ENCODE results near the gene ZBTB16. TPM values are rescaled to one million over a fixed set of nuclear protein-coding genes. Genes with fewer than 3 reads are reported as not detected.

ZBTB16 gene
- total RNA-seq, 1 donor from 2014 or later, result 0.17 TPM

DNA sequence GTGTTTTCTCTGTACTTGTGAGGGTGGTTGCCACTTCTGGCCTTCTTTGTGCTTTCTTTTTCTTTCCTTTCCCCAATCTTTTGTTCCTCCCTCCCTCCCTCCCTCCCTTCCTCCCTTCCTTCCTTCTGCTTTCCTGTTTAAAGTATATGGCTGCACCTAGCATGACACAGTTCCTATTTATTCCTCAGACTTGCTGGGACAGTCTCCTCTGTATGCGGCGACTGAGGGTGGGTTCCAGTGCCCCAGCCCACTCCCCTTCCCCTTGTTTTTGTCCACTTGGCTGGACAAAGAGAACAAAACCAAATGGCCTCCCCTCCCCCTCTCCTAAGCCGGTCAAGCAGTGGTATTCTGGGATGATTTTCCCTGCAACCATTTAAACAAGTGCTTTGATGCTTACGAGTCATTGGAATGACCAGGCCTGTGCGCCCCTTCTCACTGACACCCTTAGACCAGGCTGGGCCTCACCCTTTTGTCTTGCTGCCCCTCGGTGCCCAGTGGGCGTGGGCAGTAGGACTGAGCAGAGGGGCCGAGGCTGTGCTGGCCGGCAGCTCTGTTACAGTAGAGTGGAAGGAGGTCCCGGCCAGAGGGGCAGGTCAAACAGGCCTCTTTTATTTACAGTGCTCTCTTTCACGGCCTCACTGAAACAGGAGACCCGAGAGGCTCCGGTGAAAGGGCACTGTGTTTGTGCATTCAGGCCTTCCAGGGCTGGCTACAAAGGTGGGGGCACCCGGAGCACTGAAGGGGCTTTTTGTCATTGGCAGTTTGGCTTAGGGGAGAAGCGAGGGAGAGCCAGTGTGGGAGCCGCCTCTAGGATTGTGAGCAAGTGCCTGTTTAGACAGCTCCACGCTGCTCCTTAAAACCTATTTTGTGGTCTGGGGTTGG lies 32.2 kb downstream of the ZBTB16 start:
- DNase-seq (ENCODE audit: low read depth), result no peak
- TF ChIP-seq, protein P1, sequence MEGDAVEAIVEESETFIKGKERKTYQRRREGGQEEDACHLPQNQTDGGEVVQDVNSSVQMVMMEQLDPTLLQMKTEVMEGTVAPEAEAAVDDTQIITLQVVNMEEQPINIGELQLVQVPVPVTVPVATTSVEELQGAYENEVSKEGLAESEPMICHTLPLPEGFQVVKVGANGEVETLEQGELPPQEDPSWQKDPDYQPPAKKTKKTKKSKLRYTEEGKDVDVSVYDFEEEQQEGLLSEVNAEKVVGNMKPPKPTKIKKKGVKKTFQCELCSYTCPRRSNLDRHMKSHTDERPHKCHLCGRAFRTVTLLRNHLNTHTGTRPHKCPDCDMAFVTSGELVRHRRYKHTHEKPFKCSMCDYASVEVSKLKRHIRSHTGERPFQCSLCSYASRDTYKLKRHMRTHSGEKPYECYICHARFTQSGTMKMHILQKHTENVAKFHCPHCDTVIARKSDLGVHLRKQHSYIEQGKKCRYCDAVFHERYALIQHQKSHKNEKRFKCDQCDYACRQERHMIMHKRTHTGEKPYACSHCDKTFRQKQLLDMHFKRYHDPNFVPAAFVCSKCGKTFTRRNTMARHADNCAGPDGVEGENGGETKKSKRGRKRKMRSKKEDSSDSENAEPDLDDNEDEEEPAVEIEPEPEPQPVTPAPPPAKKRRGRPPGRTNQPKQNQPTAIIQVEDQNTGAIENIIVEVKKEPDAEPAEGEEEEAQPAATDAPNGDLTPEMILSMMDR (conservative IDR thresholded peaks at IDR 0.05; ENCODE audit: low read depth, low read length), result no peak
- H3K4me3 ChIP-seq (ENCODE audit: low read depth, low read length), result no peak overlapping the region

DNA sequence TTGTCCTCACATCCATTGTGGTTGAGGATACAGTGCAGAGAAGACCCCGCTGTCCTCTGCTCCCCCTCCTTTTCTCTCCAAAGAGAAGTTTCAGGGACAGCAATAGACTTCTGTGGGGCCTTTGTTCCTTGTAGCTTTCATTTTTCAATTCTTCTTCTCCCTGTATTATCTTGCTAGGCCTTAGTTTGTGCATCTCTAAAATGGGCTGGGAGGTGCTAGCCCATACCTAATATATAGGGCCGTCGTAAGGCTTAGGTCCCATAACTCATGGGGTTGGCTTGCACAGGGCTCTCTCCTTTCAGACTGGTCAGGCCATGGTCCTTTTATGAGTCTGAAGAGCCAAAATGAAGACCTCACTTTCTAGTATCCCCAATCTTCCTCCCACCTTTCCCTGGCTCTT lies 33.0 kb downstream of the ZBTB16 start:
- H3K4me3 ChIP-seq (ENCODE audit: low read depth, low read length), result no peak overlapping the region
- TF ChIP-seq, protein P1 (conservative IDR thresholded peaks at IDR 0.05; ENCODE audit: low read depth, low read length), result no peak
- no peak for DNase-seq (ENCODE audit: low read depth)

DNA sequence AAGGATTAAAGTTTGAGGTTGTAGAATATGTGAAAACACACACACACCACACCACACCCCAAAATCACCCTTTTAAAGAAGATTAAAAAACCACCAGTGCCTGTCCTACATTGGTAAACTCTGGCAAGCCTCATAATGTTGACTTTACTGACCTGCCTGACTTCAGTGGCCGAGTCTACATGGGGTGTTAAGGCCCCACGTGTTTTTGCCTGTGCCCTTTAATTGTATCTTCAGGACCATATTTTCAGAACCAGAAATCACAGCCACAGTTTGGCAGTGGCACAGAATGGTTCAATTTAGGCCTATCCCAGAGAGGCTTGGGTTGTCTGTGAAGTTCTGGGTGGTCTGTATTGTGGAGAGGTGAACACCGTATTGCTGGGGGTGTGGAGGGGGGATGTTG lies 33.4 kb downstream of the ZBTB16 start:
- TF ChIP-seq, protein P1 (conservative IDR thresholded peaks at IDR 0.05; ENCODE audit: low read depth, low read length), result no peak
- DNase-seq (ENCODE audit: low read depth), result no peak

DNA sequence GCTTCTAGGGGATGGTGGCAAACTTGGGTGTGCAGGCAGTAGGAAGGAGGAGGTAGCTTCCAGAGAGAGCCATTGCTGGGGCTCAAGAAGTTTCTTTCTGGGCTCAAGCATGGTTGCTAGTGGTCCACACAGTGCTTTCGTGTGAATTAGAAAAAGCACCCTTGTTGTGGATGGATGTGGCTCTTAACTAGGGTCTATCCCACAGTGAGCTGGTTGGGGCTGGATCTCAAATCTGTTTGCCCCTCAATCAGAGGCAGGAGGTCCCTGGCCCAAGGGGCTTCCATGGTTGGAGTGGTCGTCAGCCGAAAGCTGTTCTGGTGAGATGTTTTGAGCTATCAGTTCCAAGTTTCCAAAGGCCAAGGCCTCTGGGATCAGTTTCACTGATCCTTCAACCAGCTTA lies 35.0 kb downstream of the ZBTB16 start:
- DNase-seq (ENCODE audit: low read depth), result no peak
- H3K4me3 ChIP-seq (ENCODE audit: low read depth, low read length), result no peak overlapping the region
- TF ChIP-seq, protein P1 (conservative IDR thresholded peaks at IDR 0.05; ENCODE audit: low read depth, low read length), result no peak

More for the DNA sequence above, 33.4 kb downstream of the ZBTB16 start:
- no peak overlapping the region for H3K4me3 ChIP-seq (ENCODE audit: low read depth, low read length)

DNA sequence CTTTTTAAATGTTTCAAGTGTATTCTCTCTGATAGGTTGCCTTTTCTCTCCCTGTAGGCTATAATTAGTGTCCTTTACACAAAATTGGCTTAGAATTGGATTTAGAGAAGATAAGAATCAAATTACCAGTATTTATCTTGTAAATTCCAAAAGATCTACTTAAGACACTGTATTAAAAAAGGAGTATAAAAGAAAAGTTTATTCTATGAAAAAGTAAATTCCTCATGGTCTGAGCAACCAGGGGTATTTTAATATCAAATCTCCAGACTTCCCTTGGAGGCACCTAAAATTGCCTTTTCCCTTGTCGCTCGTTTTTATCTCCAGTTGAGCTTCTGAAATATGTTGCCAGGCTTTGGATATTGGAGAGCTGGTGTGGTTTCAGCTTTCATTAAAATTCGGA lies 36.4 kb downstream of the ZBTB16 start:
- TF ChIP-seq, protein P1 (conservative IDR thresholded peaks at IDR 0.05; ENCODE audit: low read depth, low read length), result no peak
- DNase-seq (ENCODE audit: low read depth), result no peak
- no peak overlapping the region for H3K4me3 ChIP-seq (ENCODE audit: low read depth, low read length)

DNA sequence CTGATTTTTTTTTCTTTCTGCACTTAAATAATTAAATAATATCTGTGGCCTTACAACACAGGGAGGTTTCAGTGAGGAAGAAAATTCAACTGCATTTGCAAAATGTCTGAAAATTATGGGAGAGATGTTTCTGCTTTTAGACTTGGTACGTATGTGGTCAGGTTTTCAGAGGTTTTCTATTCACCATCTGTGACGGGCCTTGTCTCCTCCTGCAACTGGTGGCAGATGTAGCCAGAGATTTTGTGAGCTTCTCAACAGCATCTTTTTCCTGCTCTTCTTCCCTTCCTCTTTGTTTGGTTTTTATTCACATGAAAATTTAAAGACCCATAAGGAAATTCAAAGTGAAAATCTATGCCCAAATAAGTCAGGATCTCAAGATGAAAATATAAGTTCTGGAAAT lies 38.3 kb downstream of the ZBTB16 start:
- TF ChIP-seq, protein P1 (conservative IDR thresholded peaks at IDR 0.05; ENCODE audit: low read depth, low read length), result no peak
- no peak overlapping the region for H3K4me3 ChIP-seq (ENCODE audit: low read depth, low read length)
- no peak for DNase-seq (ENCODE audit: low read depth)

DNA sequence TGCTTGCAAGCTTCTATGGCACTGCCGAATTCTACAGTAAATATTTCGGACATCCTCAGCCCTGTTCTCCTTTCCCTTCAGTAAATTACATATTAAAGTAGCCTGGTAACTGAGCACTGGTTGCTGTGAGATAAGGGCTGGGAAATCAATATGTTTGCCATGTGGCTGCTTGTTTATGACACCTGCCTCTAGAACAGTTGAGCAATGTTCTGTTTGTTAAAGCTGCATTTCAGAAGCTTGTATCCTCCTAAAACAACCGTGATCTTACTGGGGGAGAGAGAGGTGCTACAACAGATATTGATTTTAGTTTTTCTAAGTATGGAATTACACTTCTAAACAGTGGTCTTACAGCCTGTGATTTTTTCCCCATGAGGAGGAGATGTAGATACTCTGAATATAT lies 39.4 kb downstream of the ZBTB16 start:
- TF ChIP-seq, protein P1 (conservative IDR thresholded peaks at IDR 0.05; ENCODE audit: low read depth, low read length), result no peak
- H3K4me3 ChIP-seq (ENCODE audit: low read depth, low read length), result no peak overlapping the region
- no peak for DNase-seq (ENCODE audit: low read depth)

All from epithelial cell of proximal tubule (primary cell).